ENCODE results near the gene CD37.

DNA sequence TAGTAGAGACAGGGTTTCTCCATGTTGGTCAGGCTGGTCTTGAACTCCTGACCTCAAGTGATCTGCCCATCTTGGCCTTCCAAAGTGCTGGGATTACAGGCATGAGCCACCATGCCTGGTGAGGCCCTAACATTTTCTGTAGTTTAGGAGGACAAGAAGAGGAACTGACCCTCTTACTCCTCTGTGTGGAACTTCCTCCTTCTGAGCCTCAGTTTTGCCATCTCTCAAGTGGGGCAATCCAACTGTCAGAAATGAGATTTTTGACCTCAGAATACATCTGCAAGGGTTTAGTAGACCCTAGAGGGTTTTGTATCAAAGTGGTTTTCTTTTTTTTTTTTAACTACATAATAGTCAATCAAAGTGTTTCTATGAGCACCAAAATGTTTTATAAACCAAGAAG, 30.9 kb downstream of the CD37 start:
- TF ChIP-seq POLR2AphosphoS5 (IDR thresholded peaks at IDR 0.05; ENCODE audit: low read depth, low read length): no peak
- TF ChIP-seq, protein P1, sequence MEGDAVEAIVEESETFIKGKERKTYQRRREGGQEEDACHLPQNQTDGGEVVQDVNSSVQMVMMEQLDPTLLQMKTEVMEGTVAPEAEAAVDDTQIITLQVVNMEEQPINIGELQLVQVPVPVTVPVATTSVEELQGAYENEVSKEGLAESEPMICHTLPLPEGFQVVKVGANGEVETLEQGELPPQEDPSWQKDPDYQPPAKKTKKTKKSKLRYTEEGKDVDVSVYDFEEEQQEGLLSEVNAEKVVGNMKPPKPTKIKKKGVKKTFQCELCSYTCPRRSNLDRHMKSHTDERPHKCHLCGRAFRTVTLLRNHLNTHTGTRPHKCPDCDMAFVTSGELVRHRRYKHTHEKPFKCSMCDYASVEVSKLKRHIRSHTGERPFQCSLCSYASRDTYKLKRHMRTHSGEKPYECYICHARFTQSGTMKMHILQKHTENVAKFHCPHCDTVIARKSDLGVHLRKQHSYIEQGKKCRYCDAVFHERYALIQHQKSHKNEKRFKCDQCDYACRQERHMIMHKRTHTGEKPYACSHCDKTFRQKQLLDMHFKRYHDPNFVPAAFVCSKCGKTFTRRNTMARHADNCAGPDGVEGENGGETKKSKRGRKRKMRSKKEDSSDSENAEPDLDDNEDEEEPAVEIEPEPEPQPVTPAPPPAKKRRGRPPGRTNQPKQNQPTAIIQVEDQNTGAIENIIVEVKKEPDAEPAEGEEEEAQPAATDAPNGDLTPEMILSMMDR (IDR thresholded peaks at IDR 0.05 in 2 of 3, conservative IDR thresholded peaks at IDR 0.05 in 1 of 3; ENCODE audit: borderline replicate concordance in 1 of 3, insufficient read depth in 1 of 3, low read depth in 2 of 3, low read length in 2 of 3): no peak
- no peak for TF ChIP-seq SP1 (IDR thresholded peaks at IDR 0.05; ENCODE audit: low read depth)
- TF ChIP-seq EZH2 (IDR thresholded peaks at IDR 0.05): no peak
